Superior temporal gyrus (tissue), 1 donor: ENCODE measurements around the gene SMAD5.
A peak's percentile ranks its signal among the peaks of the same experiment; 100 is the strongest.

Experiments
- DNase-seq: peaks from one replicate; pipeline ENCODE4 v3.0.0-alpha.2; 2016; ENCODE audit errors: extremely low spot score

SMAD5 gene

GRCh38 chr5:136153581-136154236 lies 21.1 kb downstream of the SMAD5 start:
- no peak for DNase-seq

- no peak for DNase-seq
Measured at GRCh38 chr5:136155078-136155477, 22.4 kb downstream of the SMAD5 start.

DNA sequence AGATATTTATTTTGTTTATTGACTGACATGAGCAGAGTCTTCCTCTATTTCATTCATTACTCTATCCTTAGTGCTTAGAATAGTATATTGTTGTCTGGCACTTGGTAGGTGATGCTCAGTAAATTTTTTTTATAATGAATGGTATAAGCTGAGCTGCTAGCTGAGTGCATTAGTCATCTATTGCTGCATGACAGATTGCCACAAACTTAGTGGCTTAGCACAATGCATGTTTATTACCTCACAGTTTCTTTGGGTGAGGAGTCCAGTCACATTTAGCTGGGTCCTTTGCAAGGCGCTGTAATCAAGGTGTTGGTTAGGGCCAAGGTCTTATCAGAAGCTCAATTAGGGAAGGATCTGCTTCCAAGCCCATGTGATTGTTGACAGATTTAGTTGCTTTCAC lies 23.1 kb downstream of the SMAD5 start:
- DNase-seq, result no peak

DNA sequence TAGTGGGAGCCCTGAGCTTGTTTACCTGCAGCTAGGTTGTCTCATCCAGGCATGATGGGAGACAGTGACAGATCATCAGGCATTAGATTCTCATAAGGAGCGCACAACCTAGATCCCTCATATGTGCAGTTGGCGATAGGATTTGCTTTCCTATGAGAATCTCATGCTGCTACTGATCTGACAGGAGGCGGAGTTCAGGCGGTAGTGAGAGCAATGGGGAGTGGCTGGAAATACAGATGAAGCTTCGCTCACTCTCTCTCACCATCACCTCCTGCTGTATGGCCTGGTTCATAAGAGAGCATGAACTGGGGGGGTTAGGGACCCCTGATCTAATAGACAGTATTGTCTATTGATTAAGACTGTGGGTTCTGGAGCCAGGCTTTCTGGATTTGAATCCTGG lies 24.9 kb downstream of the SMAD5 start:
- DNase-seq, result no peak

DNA sequence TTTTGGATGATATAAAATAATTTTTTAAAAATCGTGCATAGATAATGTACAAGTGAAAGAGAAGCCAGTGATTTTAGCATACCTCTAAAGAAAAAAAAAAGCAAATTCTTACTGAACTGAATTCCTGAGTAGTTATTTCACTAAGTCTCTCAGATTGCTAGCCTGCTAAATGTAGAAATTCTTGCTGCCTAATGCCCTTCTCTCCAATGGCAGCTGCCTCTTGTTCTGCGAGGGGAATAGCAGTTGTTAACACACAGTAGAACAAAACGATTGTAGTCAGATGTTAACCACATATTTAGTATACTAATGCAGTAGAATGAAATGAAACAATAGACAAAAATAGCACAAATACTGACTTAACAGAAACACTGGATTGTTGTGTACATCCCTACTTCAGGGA lies 26.8 kb downstream of the SMAD5 start:
- peak; percentile 41 for DNase-seq

DNA sequence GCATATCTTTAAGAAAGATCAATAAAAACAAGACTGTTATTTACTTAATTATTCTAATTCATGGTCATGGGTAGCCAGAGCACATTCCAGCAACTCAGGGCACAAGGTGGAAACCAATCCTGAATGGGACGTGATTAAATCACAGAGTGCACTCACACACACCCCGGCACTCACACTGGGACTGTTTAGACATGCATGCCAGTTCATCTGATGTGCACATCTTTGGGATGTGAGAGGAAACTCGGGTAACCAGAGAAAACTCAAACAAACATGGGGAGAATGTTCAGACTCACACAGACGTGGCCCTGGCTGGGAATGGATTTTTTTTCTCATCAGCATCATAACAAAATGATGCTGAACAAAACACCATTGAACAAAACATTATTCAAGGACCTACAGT lies 29.4 kb downstream of the SMAD5 start:
- DNase-seq, result peak; percentile 30

DNA sequence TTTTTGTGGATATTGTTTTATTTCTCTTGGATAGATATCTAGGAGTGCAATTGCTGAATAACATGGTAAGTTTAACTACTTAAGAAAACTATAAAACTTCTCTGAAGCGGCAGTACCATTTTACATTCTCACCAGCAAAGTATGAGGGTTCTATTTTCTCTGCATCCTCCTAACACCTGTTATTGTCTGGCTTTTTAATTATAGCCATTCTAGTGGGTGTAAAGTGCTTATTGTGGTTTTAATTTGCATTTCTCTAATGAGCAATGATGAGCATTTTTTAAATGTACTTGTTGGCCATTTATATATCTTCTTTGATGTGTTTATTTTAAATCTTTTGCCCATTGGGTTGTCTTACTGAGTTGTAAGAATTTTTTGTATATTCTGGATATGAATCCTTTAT lies 31.6 kb downstream of the SMAD5 start:
- DNase-seq, result no peak

GRCh38 chr5:136166909-136167308 lies 34.3 kb downstream of the SMAD5 start:
- no peak for DNase-seq

DNA sequence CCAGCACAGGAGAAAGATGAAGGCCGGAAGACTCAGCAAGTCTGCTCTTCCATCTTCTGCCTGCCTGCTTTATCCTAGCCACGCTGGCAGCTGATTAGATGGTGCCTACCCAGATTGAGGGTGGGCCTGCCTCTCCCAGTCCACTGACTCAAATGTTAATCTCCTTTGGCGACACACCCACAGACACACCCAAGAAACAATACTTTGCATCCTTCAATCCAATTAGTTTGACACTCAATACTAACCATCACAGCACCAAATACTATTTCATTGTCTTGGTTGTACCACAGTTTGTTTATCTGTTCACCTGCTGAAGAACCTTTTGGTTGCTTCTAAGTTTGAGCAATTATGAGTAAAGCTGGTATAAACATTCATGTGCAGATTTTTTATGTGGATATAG lies 36.6 kb downstream of the SMAD5 start:
- no peak for DNase-seq

GRCh38 chr5:136174021-136174659 lies 41.5 kb downstream of the SMAD5 start:
- peak; percentile 82 for DNase-seq

DNA sequence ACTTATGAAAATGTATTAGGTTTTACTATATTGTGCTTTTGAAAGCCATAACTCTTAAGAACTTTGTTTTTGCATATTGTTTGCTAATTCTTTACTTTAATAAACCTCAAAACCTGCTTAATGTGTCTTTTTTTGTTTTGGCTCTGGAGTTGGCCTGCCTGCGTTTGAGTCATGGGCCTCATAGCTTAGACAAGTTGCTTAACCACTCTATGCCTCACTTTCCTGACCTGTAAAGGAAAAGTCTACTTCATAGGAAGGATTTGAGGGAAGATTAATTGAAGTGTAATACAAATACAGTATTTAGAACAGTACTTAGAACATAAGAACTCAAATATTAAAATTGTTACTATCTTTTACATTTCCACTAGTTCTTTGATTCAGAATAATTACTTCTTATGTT lies 50.0 kb downstream of the SMAD5 start:
- DNase-seq, result no peak

DNA sequence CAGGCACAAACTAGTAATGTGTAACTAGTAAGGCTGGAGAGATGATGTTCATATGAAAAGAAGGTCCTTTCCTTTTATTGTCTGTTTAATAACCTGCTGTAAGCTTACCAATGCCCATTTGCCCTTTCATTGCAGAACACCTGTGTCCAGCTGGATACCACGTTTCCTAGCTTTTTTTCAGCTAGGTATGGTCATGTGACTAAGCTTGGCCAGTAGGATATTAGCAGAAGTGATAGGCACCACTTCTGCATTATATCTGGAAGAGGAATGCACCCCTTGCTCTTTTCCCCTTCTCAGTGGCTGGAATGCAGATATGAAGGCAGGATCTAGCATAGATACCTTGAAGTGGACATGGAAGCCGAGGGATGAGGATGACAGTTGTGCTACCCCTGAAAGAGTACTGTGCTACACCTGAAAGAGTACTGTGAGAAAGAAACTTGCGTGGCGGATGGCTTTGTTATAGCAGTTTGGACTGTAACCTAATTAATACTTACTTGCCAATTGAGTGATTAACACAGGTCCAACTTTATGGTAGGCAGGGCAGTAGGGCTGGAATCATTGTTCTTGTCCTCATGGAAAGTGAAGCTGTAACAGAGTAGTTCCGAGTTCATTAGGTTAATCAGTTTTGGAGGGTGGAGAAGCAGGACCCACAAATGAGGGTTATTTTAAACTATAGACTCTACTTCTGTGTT lies 53.5 kb downstream of the SMAD5 start:
- DNase-seq, result no peak

- DNase-seq, result no peak
Measured at GRCh38 chr5:136186796-136187195, 54.2 kb downstream of the SMAD5 start.

DNA sequence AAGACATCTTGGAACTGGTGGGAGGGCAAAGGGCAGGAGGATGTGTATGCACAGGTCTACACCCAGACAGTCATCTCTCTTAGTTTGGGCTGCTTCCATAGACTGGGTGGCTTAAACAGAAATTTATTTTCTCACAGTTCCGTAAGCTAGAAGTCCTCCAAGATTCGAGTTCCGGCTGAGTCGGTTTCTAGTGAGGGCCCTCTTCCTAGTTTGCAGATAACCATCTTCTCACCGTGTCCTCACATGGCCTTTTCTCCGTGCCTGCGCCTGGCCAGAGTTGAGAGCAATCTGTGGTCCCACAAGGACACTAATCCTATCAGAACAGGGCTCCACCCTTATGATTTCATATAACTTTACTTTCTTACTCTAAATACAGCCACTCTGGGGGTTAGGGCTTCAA lies 56.2 kb downstream of the SMAD5 start:
- DNase-seq, result no peak

- no peak for DNase-seq
Measured at GRCh38 chr5:136190091-136190720, 57.6 kb downstream of the SMAD5 start.

DNA sequence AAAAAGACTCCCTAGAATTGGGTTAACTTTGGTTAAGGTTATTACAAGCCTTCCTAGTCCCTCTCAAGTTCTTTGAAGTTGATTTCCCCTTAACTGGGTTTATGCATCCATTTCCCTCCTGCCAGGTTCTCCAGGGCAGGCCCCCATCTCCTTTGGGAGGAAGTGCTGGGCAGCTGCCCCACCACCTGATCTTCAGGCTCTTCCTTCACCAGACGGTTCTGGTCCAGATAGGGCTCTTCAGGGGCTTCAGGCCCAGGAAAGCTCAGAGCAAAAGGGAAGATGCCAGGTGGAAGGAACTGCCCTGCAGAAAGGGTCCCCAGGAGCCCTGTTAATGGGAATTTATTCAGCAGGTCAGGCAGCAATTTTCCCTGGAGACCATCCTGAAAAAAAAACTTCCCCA lies 58.3 kb downstream of the SMAD5 start:
- no peak for DNase-seq

DNA sequence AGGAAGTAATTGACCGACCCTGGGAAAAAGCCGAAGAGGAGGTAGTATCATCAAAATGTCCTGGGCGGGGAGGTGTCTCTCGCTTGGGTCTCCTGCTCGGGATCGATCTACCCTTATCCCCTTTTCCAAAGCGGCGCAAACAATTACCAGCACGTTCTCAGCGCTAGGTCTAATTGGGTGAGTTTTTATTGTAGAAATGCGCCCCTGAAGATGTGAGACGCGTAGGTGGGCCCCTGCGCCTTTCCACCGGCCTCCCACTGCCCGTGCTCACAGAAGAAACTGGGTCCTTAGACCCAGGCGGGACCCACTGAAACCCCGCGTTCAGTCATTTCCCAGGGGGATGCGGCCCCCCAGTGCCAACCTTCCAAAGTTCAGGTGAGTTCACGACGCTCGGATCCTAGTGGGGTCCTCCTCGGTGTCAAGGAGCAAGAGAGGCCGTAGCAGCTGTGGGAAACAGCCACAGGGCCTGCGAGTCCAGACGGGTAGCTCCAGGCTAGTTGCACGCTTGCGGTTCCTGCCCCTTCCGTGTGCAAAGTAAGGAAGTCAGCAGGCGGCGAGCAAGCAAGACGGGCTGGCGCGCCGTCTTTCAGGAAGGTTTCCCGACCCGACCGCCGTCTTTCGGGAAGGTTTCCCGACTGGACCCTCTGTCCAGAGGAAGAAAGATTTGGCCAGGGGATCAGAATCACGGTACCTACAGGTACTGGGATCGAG lies 58.8 kb downstream of the SMAD5 start:
- no peak for DNase-seq

- DNase-seq, result no peak
Measured at GRCh38 chr5:136192015-136192525, 59.4 kb downstream of the SMAD5 start.

- DNase-seq, result no peak
Measured at GRCh38 chr5:136192526-136193321, 60.1 kb downstream of the SMAD5 start, which contains the start of gene SMIM32. SMIM32 (minus strand) TSS chr5:136193162; CDS start chr5:136192524, 638 bp downstream.

DNA sequence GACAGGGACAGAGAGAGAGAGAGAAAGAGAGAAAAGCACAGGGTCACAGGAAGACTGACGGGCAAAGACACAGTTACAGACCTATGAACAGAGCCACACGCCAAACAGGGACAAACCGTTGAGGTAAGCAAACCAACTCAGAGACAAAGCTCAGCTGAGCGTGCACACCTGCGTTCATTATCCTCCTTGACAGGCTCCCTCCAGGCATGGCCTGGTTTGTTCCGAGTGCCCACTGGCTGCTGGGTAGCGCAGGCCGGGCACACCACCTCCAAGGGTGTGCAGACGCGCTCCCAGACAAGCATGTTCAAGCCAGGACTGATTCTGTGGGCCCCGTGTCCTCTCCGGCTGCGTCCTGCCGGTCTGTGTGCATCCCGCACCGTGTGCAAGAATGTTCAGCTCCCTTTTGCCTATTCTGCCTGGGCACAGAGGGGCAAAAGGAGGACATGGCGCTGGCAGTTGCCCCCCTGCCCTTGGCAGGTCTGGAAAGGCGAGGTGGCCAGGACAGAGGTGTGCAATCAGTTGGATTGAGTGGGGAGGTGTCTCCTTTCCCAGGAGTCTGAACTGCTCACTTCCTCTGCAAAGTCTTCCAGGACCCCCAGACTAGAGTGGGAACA lies 60.8 kb downstream of the SMAD5 start:
- no peak for DNase-seq
